Fibroblast of upper back skin (primary cell): ENCODE data around the gene MGAT4D.
"Not testable (repeated sequence)": the region's sequence is repeated elsewhere in the genome, so short reads cannot be mapped to it uniquely, and the experiment has no call there.

ENCODE experiments used
- DNase-seq: peaks from one replicate; pipeline ENCODE4 v3.0.0-alpha.2; 2013

MGAT4D gene

DNA sequence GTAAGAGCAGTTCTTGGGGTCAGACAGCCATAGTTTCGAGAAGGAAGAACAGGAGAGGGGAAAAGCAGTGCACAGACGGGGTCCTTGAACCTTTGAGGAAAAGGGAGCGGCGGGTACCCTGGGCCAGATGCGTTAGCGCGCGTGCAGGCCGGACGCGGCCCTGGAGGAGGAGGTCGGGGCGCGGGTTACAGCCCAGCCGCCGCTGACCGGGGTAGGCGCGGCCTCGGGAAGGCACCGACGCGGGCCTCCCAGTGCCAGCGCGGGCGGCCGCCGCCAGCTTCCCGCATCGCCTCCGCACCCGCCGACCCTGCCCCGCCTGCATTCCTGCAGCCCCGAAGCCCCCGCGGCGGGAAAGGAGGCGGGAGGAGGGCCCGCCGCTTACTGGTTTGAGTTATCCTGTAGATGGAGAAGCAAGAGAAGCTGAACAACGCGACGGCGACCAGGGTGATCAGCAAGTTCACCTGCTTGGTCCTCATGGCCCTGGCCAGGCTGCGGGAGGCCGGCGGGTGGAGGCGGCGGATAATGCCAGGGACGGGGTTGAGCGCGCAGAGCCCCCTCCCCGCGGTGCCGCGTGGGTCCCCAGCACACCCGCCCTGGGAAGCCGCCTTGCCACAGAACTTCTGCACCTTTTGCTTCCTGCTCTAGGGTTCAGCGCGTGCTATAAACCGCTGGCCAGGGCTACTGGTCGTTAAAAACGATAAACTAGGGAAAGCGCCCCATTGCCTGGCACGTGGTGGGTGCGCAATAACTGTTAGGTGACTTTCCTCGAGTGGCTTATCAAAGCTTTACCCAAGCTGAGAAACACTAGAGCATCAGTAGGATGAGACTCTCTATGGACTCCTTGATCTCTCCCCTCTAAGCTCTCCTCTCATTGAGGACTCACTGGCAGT, at the start of gene MGAT4D:
Gene MGAT4D (minus strand): TSS at position 547 of the 890 bp plus-strand sequence. CDS start 71 bp downstream, at position 476.
- no peak for DNase-seq

DNA sequence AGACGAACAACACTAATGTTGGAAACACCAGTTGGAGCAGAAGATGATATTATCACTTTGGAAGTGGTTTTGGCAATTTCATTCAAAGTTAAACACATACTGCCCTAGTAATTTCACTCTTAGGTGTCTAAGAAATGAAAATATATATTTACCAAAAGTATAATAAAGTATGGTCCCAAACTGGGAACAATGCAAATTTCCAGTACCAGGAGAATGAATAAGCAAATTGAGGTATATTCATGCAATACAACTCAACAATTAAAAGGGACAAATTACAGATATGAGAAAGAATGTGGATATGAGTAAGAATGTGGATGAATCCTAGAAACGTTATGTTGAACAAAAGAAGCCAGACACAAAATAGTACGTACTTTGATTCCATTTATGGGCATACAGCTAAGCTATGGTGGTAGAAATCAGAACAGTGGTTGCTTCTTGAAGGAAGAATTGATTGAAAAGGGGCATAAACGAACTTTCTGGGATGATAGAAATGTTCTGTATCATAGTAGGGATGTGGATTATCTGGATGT, 35.9 kb upstream of the MGAT4D start:
- DNase-seq, result peak; percentile 65

DNA sequence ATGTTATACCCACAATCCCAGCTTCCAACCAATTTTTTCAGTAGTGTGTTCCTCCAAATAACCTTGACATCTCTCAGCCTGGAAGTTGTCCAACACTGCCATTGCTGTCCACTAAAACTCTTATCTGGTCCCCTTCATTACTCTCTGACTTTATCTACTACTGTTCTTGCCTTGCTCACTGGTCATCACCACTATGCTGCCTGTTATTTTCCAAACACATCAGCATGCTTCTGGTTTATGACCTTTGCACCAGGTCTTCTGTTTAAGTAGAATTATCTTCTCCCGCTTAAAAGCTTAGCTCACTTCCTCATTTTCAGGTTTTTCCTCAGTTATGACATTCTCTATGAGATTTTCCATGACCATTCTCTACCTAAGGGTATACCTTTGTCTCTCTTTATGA, 31.3 kb upstream of the MGAT4D start:
- DNase-seq, result no peak

DNA sequence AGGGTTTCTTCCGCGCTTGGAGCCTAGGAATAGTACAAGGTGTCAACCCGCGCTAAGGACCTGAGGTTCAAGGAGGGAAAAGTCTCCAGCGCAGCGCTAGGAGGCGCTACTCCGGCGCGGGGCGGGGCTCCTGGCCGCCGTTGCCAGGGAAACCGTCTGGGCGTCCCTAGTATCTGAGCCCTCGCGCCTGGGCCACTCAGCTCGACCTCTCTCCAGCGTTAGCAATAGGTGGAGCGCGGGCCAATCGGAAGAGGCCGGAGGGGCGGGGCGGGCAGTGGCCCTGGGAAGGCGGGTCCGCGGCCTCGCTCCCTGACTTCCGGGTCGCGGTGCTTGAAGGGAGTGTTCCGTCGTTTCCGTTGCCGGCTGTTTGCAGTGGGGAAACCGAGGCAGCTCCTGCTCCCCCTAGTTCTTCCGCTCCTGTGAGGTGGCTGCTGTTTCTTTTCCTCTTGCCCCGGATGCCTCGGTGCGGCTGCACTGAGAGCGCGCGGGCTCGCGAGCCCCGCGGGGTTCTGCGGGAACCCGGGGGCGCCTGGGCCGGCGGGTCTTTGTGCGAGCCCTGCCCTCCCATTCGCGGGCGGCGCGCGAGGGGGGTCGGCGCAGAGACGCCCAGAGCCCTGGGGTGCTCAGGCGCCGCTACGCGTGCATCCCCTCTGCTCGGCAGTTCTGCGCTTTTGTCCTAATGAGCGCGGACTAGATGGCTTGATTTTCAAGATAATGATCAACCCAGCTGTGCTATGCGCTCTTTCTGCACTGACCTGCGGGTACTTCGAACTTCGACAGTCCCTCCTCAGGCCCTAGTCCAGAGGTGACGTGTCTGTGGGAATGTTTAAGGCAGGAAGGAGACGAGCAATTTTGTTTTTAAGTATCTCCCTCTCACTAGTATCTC, 26.0 kb upstream of the MGAT4D start, which contains the start of gene ELMOD2:
Gene ELMOD2 (plus strand): TSS at position 312 of the 886 bp plus-strand sequence. CDS start 1,261 bp downstream, outside the sequence.
- DNase-seq, result peak; percentile 98

DNA sequence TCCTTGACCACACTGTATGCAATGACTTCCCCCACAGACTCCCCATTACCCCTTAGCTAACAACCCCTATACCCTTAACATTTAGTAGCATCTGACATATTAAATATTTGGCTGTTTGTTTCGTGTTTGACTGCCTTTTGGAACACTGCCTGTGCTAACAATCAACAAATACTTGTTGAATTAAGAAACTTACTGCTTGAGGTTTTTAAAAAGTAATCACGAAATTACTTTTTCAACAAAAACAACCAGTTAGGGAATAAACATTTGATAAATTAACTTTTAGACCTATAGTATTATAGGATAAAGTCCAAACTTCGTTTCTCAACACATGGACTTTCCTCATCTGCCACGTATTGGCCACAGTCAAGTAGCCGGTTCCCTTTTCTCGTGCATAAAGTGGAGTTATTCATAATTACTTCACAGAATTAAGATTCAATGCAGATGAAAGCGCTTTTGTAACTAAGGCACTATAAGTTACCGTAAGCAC, 25.3 kb upstream of the MGAT4D start:
- DNase-seq, result no peak

DNA sequence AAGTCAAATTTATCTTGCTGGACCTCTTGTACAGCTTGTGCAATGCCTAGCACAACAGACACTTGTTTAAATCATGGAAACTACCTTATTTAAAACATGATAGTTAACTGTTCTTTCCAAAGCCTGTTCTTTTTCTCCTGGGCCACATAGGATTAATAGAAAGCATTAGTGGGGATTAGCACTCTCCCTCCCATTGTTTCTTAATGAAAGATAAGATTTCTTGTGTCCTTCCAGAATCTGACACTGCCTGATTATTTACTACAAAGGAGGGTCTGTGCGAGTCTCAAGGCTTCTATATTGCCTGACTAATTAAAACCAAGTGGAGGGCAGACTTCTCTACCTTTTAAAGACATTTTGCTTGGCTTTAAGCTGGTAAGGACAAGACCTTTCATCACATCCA, 17.3 kb upstream of the MGAT4D start:
- no peak for DNase-seq

DNA sequence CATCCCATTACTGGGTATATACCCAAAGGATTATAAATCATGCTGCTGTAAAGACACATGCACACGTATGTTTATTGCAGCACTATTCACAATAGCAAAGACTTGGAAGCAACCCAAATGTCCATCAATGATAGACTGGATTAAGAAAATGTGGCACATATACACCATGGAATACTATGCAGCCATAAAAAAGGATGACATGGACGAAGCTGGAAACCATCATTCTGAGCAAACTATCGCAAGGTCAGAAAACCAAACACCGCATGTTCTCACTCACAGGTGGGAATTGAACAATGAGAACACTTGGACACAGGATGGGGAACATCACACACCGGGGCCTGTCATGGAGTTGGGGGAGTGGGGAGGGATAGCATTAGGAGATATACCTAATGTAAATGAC, 15.7 kb upstream of the MGAT4D start:
- DNase-seq, result not testable (repeated sequence)

DNA sequence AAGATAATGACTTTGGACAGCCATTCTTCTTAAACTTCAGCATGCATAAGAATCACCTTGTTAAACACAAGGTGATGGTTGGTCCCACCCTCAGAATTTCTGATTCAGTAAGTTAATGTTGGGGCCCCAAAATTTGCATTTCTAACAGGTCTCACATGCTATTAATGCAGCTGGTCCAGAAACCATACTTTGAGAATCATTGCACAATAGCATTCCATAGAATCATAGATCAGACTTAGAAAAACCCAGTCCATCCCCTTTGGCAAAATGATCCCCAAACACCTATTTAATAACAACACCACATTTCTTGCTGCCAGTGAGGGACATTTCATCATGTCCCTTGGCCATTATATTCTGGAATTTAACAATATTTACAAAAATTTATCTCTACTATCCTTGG, 6.2 kb upstream of the MGAT4D start:
- no peak for DNase-seq

DNA sequence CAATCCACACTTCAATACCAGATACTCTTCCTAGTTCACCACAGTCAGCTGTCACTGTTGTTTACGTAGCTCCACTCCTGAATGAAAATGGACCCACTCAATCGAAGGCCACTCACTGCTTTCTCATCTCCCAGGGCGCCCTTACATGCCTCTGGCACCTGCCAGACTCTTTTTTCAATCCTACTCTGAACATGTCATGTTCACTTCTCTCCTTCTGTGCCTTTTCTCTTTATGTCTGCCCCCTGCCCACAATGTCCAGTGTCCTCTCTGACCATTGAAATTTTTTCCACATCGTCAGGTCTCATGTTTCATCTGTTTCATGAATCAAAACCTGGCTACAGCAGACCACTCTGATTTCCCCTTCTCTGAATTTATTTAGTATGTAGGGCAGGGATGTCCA, 1.3 kb upstream of the MGAT4D start:
- no peak for DNase-seq

DNA sequence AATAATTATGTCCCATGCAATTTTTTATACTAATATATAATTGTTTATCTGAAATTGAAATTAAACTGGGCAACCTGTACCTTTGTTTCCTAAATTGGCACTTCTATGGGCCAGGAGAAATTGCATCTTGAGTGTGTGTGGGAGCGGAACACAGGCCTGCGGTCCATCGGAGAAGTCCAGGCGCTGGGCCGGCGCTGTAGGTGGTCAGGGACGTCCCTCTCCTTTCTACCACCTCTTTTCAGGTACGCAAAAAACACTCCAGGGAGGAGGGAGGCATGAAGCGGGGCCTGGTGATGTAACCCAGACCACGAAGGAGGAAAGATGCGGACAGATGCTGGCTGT, 717 bp downstream of the MGAT4D start:
- no peak for DNase-seq

DNA sequence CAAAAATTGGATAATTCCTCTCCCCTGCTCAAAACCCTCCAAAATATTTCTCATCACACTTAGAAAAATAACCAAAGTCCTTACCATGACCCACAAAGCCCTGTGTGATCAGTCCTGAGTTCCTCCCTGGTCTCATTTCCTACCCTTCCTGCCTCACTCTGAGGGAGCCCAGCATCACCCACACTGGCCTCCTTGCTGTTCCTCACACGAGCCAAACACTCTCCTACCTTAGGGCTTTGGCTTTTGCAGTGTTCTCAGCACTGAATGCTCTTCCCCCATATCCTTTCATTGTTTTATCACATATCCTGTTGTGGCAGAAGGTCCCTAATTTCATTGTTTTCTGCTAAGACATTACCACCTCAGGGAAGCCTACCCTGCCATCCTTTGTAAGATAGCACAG, 12.2 kb downstream of the MGAT4D start:
- no peak for DNase-seq

DNA sequence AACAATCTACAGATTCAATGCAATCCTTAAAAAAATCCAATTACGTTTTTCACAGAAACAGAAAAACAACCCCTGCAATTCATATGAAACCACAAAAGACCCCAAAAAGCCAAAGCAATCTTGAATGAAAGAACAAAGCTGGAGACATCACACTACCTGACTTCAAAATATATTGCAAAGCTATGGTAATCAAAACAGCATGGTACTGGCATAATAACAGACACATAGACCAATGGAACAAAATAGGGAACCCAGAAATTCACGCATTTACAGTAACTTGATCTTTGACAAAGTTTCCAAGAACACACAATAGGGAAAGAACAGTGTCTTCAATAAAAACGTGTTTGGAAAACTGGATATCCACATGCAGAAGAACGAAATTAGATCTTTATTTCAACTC, 14.6 kb downstream of the MGAT4D start:
- DNase-seq, result no peak

DNA sequence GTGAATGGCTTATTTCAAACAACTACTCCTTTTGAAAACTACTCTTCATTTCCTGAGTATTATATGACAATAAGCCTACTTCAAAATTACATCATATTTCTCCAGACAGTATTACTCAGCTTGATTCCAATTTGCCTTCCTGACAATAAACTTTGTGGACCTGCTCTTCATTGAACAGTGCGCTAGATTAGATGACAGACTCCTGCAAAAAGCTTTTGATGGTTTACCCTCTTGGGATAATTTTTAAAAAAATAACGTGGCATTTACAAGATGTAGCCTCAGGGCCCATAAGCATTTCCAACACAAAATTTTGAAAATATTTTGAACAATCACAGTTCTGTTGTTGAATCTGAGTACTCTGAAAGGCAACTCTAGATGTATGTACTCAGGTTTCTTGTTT, 25.9 kb downstream of the MGAT4D start:
- DNase-seq, result no peak

DNA sequence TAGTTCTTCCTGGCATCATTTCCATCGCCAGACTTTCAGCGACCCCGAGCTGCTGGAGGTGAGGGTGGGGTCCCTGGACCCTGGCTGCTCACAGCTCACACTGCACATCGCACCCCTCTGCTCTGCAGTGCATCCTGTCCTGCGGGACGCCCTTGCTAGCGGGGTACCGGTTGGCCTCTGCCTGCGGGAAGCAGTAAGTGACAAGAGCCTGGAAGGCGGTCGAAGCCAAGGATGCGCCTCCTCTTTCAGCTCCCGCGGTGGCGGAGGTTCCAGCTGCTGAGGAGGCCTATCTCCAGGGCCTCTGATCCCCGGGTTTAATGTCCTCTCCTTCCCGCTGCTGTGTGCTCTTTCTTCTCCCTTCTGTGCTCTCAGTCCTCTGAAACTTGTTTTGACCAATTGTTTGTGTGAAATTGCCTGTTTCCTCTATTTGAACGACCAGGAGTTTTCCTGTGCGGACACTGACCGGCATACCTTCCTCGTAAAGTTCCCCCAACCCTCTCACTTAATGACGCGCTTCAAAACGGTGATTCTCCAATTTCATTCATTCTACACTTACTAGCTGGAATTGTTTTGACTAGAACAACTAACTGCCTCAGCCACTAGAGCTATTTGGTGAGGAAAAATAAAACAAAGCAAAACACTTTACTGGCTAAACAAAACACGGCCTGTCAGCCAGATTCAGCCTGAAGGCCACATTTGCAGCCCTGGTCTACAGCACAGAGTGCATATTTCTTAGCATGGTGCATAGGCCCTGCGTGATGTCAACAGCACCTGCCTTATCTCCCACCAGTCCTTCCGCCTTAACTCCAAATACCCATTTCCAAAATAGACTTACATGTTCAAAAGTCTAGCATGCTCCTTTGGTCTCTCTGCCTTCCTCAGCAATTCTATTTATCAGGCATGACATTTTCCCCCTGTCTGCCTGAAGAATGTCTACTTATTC, 28.0 kb downstream of the MGAT4D start:
- DNase-seq, result no peak

DNA sequence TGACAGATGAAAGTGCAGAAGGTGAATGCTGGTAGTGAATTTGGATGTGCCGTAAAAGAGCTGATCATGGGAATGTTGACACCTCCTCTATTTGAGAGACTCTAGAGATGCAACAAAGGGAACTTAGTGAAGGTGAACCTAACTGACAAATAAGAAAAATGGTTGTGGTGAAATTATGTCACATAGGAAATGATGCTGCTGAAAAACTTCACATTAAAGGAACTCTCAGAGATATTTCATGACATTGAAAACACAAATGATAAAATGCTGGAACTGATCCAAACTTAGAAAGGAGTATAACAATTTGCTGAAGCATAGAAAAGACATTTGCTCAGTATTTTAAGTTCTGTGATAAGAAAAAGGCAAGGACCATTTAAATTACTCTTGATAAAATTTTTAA, 31.9 kb downstream of the MGAT4D start:
- DNase-seq, result no peak

DNA sequence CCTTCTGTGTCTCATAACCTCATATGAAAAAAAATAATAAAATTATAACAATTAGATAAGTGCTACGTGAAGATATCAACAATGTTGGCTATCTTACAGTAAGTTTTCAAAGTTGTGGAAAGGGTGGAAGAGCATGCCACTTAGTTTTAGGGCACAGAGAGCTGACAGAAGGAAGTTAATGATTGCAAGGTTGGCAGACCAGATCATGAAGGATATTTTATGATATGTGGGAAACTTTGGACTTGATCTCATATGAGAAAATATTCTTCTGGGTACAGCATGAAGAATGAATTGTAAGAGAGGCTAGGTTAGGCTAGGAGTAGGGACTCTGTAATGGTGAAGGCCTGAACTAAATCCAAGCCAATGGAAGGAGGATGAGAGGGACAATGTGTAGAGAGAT, 34.5 kb downstream of the MGAT4D start:
- DNase-seq, result no peak

DNA sequence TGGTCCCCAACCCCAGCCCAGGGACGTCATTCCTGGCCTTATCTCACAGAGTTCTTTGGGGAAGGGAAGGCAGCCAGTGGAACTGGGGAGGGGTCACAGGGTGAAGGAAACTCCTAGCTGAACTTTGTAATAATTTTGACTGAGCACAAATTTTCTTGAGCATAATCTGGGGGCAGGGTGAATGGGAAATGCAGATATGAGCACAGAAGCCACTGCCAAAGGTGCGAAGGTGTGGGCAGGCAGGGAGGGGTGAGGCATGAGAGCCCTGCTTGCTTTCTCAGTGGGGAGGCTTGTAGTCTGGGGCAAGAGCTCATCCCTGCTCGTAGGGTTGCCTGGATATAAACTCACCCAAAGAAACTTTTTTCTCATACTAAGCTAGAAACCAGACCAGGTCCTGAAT, 34.9 kb downstream of the MGAT4D start:
- DNase-seq, result no peak

DNA sequence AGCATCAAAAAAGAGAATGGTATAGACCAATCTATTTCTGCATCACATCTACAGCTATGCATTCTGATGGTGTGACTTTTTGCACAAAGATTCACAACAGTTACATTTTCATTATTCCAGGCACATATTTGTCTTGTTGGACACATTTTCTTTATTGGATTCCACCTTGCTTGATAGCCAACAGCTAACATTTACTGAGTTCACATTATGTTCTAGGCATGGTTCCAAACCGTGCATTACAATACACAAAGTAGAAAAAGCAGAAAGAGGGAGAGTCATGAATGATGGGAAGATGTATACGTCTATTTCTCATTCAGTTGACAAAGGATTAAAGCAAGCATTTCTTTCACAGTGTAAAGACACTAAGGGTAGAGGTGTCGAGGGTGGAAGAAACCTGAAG, 47.7 kb downstream of the MGAT4D start:
- no peak for DNase-seq

DNA sequence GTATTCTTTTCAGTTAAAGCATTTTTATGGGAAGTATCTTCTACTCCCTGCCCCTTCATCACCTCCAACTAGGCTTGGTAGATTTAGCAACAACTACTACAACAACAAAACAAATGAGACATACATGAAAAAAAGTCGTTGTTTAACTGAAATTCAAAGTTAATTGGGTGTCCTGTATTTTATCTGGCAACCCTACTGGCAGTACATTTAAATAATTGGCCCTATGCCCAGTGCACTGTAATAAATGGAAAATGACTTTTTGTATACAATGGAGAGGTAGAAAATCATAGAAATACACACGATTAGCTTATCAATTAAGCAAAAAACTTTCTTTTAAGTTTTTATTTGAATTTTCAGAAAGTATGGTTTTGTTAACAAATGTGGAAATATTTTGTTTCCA, 49.3 kb downstream of the MGAT4D start:
- no peak for DNase-seq

DNA sequence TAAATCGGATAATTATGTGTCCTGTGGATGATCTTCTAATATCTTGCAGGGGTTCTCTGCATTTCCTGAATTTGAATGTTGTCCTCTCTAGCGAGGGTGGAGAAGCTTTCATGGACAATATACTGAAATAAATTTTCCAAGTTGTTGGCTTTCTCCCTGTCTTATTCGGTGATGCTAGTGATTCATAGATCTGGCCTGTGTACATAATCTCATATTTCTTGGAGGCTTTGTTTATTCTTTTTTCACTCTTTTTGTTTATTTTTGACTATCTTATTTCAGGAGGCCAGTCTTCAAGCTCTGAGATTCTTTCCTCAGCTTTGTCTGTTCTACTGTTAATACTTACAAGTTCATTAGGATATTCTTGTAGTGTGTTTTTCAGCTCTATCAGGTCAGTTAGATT, 49.9 kb downstream of the MGAT4D start:
- DNase-seq, result no peak

DNA sequence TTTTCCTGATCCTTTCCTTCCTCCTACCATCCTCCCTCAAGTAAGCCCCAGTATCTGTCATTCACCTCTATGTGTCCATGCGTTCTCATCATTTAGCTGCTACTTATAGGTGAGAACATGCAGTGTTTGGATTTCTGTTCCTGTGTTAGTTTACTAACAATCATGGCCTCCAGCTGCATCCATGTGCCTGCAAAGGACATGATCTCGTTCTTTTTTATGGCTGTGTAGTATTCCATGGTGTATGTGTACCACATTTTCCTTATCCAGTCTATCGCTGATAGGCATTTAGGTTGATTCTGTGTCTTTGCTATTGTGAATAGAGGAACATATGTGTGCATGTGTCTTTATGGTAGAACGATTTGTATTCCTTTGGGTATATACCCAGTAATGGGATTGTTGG, 53.7 kb downstream of the MGAT4D start:
- not testable (repeated sequence) for DNase-seq

DNA sequence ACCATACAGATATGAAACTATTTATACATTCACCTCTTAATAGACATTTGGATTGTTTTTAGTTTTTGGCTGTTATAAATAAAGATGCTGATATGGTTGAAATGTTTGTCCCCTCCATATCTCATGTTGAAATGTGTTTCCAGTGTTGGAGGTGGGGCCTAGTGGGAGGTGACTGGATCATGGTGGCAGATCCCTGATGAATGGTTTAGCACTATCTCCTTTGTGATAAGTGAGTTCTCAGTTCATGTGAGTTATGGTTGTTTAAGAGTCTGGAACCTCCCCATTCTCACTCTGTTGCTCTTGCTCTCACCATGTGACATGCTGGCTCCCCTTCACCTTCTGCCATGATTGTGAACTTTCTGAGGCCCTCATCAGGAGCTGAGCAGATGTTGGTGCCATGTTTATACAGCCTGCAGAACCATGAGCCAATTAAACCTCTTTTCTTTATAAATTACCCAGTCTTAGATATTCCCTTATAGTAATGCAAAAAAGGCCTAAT, 58.4 kb downstream of the MGAT4D start:
- no peak for DNase-seq
